Measurements from ENCODE around the gene SBDS. TPM values are rescaled to one million over a fixed set of nuclear protein-coding genes. Genes with fewer than 3 reads are reported as not detected.

SBDS gene
- total RNA-seq, 1 experiment from 2014 or later: 37.8 TPM

DNA sequence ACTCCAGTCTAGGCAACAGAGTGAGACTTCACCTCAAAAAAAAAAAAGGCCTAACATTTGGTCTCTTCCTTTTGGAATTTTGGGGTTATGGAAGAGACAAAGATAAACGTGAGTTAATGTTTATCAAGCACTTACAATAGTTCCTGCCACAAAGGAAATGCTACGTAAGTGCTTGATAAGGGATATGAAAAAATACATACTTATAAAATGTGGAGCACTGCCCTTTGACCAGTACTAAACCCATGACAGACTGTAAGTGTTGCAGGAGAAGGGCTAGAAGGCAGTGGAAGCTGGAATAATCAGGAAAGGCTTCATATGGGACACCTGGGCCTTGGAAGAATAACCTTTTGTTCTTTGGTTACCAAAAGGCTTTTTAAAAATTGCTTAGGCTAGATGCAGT lies 48.8 kb downstream of the SBDS start:
- Histone ChIP-seq H4K91ac (ENCODE audit: insufficient read length, low read depth, low read length) (no peak overlapping the region), H4K8ac (replicated peaks; ENCODE audit: insufficient read length, low read depth, low read length) (no peak overlapping the region), H3K9ac (ENCODE audit: extremely low read depth, insufficient read length, low read length) (no peak overlapping the region), H4K5ac (ENCODE audit: insufficient read length, low read depth, low read length) (no peak overlapping the region), H3K23me2 (ENCODE audit: insufficient read length, low read depth, low read length, poor library complexity, severe bottlenecking) (no peaks in the 10 kb centered on the region), H3K27me3 (ENCODE audit: insufficient read depth, low read length) (no peaks in the 10 kb centered on the region), H3K23ac (ENCODE audit: insufficient read length, low read depth, low read length) (no peak overlapping the region), H3K4me2 (ENCODE audit: insufficient read depth, insufficient read length, low read length) (no peak overlapping the region), H2AK5ac (ENCODE audit: insufficient read length, low read length) (no peak overlapping the region), H2BK20ac (ENCODE audit: low read depth, low read length, poor library complexity, severe bottlenecking) (no peak overlapping the region), H4K20me1 (ENCODE audit: control insufficient read depth, insufficient read depth, insufficient read length) (no peaks in the 10 kb centered on the region), H3K4me1 (ENCODE audit: insufficient read depth, low read length) (no peaks in the 10 kb centered on the region), H3K4ac (ENCODE audit: low read depth, low read length) (no peak overlapping the region), H3K79me1 (ENCODE audit: insufficient read depth, low read depth, low read length, poor library complexity, severe bottlenecking) (peaks cover 5% of the 10 kb centered on the region), H2BK15ac (ENCODE audit: low read depth, low read length) (no peak overlapping the region), H2BK12ac (ENCODE audit: insufficient read length, low read depth, low read length) (no peak overlapping the region), H3K27ac (ENCODE audit: insufficient read length, low read depth, low read length) (no peak overlapping the region), H3K56ac (ENCODE audit: insufficient read length, low read depth, low read length) (no peak overlapping the region), H3K18ac (ENCODE audit: insufficient read length, low read depth, low read length) (no peak overlapping the region), H3K14ac (ENCODE audit: insufficient read depth, low read length) (no peak overlapping the region), H3K79me2 (ENCODE audit: insufficient read depth, low read length) (no peaks in the 10 kb centered on the region), H2AFZ (ENCODE audit: low read length) (no peak overlapping the region), H2BK5ac (ENCODE audit: insufficient read length, low read length) (no peak overlapping the region), H3K9me3 (ENCODE audit: control insufficient read depth, low read depth, low read length) (no peaks in the 10 kb centered on the region), H2BK120ac (ENCODE audit: low read depth, low read length, poor library complexity, severe bottlenecking) (no peak overlapping the region), H3T11ph (ENCODE audit: low read length) (no peak overlapping the region)
- H3K4me3 Mint-ChIP-seq: no peak overlapping the region
- H3K27ac Mint-ChIP-seq: no peak overlapping the region
- no CpG with 5 or more reads among the region's 2 CpGs for WGBS (ENCODE audit: extremely low coverage, insufficient read length, low lambda C conversion rate)
- no peak for DNase-seq
- no peaks in the 10 kb centered on the region for H3K27me3 Mint-ChIP-seq (ENCODE audit: low read depth)
- TF ChIP-seq, protein P1, sequence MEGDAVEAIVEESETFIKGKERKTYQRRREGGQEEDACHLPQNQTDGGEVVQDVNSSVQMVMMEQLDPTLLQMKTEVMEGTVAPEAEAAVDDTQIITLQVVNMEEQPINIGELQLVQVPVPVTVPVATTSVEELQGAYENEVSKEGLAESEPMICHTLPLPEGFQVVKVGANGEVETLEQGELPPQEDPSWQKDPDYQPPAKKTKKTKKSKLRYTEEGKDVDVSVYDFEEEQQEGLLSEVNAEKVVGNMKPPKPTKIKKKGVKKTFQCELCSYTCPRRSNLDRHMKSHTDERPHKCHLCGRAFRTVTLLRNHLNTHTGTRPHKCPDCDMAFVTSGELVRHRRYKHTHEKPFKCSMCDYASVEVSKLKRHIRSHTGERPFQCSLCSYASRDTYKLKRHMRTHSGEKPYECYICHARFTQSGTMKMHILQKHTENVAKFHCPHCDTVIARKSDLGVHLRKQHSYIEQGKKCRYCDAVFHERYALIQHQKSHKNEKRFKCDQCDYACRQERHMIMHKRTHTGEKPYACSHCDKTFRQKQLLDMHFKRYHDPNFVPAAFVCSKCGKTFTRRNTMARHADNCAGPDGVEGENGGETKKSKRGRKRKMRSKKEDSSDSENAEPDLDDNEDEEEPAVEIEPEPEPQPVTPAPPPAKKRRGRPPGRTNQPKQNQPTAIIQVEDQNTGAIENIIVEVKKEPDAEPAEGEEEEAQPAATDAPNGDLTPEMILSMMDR (conservative IDR thresholded peaks at IDR 0.05): no peak
- no peaks in the 10 kb centered on the region for H3K9me3 Mint-ChIP-seq
- H3K4me1 Mint-ChIP-seq: no peaks in the 10 kb centered on the region
- H3K36me3 Mint-ChIP-seq (ENCODE audit: insufficient read depth in 1 of 3, low read depth in 3 of 3): peaks cover 16 to 73% (median 64%) of the 10 kb centered on the region in 3 experiments; a peak in 6 of 7 replicates

Measured in H9 (cell line).